ENCODE data around the gene SMC3.
"Not testable (repeated sequence)": the region's sequence is repeated elsewhere in the genome, so short reads cannot be mapped to it uniquely, and the experiment has no call there.

The SMC3 gene

DNA sequence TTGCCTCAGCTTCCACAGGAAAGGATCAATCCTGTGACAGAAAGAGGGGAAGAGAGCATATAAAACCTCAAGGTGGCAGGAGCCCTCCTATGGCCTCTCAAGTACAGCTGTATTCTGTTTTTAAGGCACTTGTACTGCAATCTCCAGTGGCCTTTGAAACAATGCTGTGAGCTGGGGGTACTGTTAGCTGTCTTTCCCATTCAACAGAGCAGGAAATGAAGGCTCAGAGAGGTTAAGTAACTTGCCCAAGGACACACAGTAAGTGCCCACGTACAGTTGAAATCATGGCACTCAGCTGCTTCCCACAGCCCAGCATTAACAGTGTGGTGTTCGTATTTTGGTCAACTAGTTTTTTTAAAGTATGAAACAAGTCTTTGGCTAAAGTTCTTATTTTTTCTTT lies 35.8 kb upstream of the SMC3 start:
- DNase-seq (ENCODE audit: low read depth, low spot score): no peak
- H3K4me3 ChIP-seq (ENCODE audit: low read depth, low read length): no peak overlapping the region
- ChIA-PET POLR2A (no interaction called here), CTCF (interaction anchor here (1.0 to 8.6 kb wide), 3 partner anchors 13 to 225 kb away, joined by 3 to 71 read pairs (median 4); no protein-coding TSS in a partner anchor)
- TF ChIP-seq, protein P1, sequence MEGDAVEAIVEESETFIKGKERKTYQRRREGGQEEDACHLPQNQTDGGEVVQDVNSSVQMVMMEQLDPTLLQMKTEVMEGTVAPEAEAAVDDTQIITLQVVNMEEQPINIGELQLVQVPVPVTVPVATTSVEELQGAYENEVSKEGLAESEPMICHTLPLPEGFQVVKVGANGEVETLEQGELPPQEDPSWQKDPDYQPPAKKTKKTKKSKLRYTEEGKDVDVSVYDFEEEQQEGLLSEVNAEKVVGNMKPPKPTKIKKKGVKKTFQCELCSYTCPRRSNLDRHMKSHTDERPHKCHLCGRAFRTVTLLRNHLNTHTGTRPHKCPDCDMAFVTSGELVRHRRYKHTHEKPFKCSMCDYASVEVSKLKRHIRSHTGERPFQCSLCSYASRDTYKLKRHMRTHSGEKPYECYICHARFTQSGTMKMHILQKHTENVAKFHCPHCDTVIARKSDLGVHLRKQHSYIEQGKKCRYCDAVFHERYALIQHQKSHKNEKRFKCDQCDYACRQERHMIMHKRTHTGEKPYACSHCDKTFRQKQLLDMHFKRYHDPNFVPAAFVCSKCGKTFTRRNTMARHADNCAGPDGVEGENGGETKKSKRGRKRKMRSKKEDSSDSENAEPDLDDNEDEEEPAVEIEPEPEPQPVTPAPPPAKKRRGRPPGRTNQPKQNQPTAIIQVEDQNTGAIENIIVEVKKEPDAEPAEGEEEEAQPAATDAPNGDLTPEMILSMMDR (IDR thresholded peaks at IDR 0.05; ENCODE audit: insufficient read depth, low read length, missing control alignments): no peak

- POLR2A ChIA-PET: interaction anchor here (1.6 kb wide), 1 partner anchor 19 kb away, joined by 4 read pairs; no protein-coding TSS in a partner anchor
- CTCF ChIA-PET: interaction anchor here (1.0 to 8.6 kb wide), 3 partner anchors 12 to 225 kb away, joined by 3 to 71 read pairs (median 4); no protein-coding TSS in a partner anchor
- H3K4me3 ChIP-seq (ENCODE audit: low read depth, low read length); DNase-seq (ENCODE audit: low read depth, low spot score): not testable (repeated sequence)
Measured at GRCh38 chr10:110532628-110533027, 34.9 kb upstream of the SMC3 start.

GRCh38 chr10:110533149-110533548 lies 34.3 kb upstream of the SMC3 start:
- CTCF ChIA-PET: interaction anchor here (8.6 kb wide), 1 partner anchor 12 kb away, joined by 71 read pairs; no protein-coding TSS in a partner anchor
- POLR2A ChIA-PET: interaction anchor here (1.6 kb wide), 1 partner anchor 20 kb away, joined by 4 read pairs; no protein-coding TSS in a partner anchor
- DNase-seq (ENCODE audit: low read depth, low spot score): no peak

GRCh38 chr10:110534571-110534970 lies 32.9 kb upstream of the SMC3 start:
- DNase-seq (ENCODE audit: low read depth, low spot score): no peak
- TF ChIP-seq, protein P1 (IDR thresholded peaks at IDR 0.05; ENCODE audit: insufficient read depth, low read length, missing control alignments): no peak
- H3K4me3 ChIP-seq (ENCODE audit: low read depth, low read length): no peak overlapping the region
- POLR2A ChIA-PET: no interaction called here
- CTCF ChIA-PET: interaction anchor here (0.6 to 8.6 kb wide), 4 partner anchors 11 to 210 kb away, joined by 3 to 71 read pairs (median 4); no protein-coding TSS in a partner anchor

More at GRCh38 chr10:110533149-110533548, 34.3 kb upstream of the SMC3 start:
- H3K4me3 ChIP-seq (ENCODE audit: low read depth, low read length): no peak overlapping the region
- TF ChIP-seq, protein P1 (IDR thresholded peaks at IDR 0.05; ENCODE audit: insufficient read depth, low read length, missing control alignments): no peak

DNA sequence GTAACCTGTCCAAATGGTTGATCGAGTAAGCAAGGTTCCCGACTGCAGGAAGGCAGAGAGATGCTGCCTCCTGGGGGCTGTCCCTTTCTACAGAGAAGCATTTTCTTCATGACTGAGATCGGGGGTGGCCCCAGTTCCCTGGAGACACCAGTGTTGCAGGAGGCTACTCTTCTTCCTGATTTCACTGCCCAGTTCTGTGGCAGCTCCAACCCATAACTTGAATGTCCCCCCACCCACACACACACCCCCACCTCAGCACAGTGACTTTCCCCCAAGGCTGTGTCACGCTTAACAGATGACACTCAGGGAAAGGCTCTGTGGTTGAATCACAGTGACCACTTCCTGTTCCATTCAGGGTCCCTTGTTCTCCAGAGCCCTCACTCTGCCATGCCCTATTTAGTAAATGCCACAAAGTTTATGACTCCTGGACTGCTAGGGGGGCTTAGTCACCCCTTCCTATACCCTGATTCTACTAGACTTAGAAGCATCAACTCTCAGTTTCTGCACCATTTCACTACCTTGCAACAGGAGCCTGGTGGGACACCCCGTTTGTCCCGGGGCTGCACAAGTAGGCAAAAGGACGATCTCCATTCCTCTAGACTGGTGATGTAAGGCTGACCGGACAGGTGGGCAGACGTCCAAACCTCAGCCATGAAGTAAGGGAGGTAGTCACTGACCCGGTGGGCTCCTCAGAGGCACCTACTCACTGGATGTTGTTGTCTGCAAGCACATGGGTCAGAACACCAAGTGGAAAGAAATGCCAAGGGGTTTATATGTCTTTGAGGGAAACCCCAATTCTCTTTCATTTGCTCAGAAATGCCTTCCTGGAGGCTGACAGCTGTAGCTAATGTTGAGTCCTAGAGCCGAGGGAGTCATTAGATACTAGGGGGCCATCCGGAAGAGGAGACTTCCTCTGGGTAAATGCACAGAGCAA lies 31.3 kb upstream of the SMC3 start:
- DNase-seq (ENCODE audit: low read depth, low spot score): no peak
- TF ChIP-seq, protein P1 (IDR thresholded peaks at IDR 0.05; ENCODE audit: insufficient read depth, low read length, missing control alignments): peak; percentile 34
- peak overlapping the region; percentile 12; the same call in 1 of the 2 replicates for H3K4me3 ChIP-seq (ENCODE audit: low read depth, low read length)
- CTCF ChIA-PET: interaction anchor here (8.6 kb wide), 1 partner anchor 9 kb away, joined by 71 read pairs; no protein-coding TSS in a partner anchor
- POLR2A ChIA-PET: no interaction called here

- CTCF ChIA-PET: interaction anchor here (1.1 to 8.6 kb wide), 5 partner anchors 6 to 233 kb away, joined by 3 to 71 read pairs (median 11); no protein-coding TSS in a partner anchor
- no peak overlapping the region for H3K4me3 ChIP-seq (ENCODE audit: low read depth, low read length)
- POLR2A ChIA-PET: no interaction called here
- TF ChIP-seq, protein P1 (IDR thresholded peaks at IDR 0.05; ENCODE audit: insufficient read depth, low read length, missing control alignments): no peak
- DNase-seq (ENCODE audit: low read depth, low spot score): no peak
Measured at GRCh38 chr10:110539091-110539490, 28.4 kb upstream of the SMC3 start.

Measured in AG04449 (cell line).